WTC11 (cell line): ENCODE measurements around the gene TSPAN32. TPM values are rescaled to one million over a fixed set of nuclear protein-coding genes. Genes with fewer than 3 reads are reported as not detected.

Source experiments
- ATF1 ChIP-seq: sonication (generic); formaldehyde crosslinking; IDR thresholded peaks from 2 replicates; pipeline ENCODE4 v1.8.1; 2023; ENCODE audit warnings: mild to moderate bottlenecking, moderate library complexity, missing genetic modification reagents
- ATF2 ChIP-seq: sonication (generic); formaldehyde crosslinking; IDR thresholded peaks from 2 replicates; pipeline ENCODE4 v1.8.1; 2022; ENCODE audit warnings: low read depth, missing genetic modification reagents, borderline replicate concordance
- CREB1 ChIP-seq: sonication (generic); formaldehyde crosslinking; IDR thresholded peaks from 2 replicates; pipeline ENCODE4 v1.8.0; 2023; ENCODE audit warnings: mild to moderate bottlenecking, missing genetic modification reagents
- ELF4 ChIP-seq: sonication (generic); formaldehyde crosslinking; IDR thresholded peaks from 2 replicates; pipeline ENCODE4 v1.8.1; 2022; ENCODE audit warnings: low read depth, mild to moderate bottlenecking, moderate library complexity, missing genetic modification reagents
- ETV6 ChIP-seq: sonication (generic); formaldehyde crosslinking; IDR thresholded peaks from 2 replicates; pipeline ENCODE4 v1.8.1; 2022; ENCODE audit warnings: mild to moderate bottlenecking, missing genetic modification reagents
- FOXK1 ChIP-seq: sonication (generic); formaldehyde crosslinking; IDR thresholded peaks from 2 replicates; pipeline ENCODE4 v1.8.0; 2022; ENCODE audit warnings: mild to moderate bottlenecking, moderate library complexity, missing genetic modification reagents
- FOXP1 ChIP-seq: sonication (generic); formaldehyde crosslinking; IDR thresholded peaks from 2 replicates; pipeline ENCODE4 v1.8.0; 2022; ENCODE audit warnings: missing genetic modification reagents, mild to moderate bottlenecking, moderate library complexity, borderline replicate concordance
- GABPB1 ChIP-seq: sonication (generic); formaldehyde crosslinking; IDR thresholded peaks from 2 replicates; pipeline ENCODE4 v1.8.1; 2023; ENCODE audit warnings: mild to moderate bottlenecking, missing genetic modification reagents
- GRHL2 ChIP-seq: fragments of 250-450 bp; sonication (Bioruptor Pico); IDR thresholded peaks from 2 replicates; pipeline ENCODE4 v1.8.0; 2022; ENCODE audit warnings: mild to moderate bottlenecking, moderate library complexity; ENCODE audit not compliant: insufficient replicate concordance, severe bottlenecking
- IRF2 ChIP-seq: sonication (generic); formaldehyde crosslinking; IDR thresholded peaks from 2 replicates; pipeline ENCODE4 v1.8.0; 2022; ENCODE audit warnings: low read depth, missing genetic modification reagents, borderline replicate concordance
- KAT7 ChIP-seq: sonication (generic); formaldehyde crosslinking; IDR thresholded peaks from 2 replicates; pipeline ENCODE4 v1.8.1; 2023; ENCODE audit warnings: missing genetic modification reagents, mild to moderate bottlenecking, borderline replicate concordance
- MAX ChIP-seq: sonication (generic); formaldehyde crosslinking; IDR thresholded peaks from 2 replicates; pipeline ENCODE4 v1.8.0; 2022; ENCODE audit warnings: mild to moderate bottlenecking, missing genetic modification reagents
- MLX ChIP-seq: sonication (generic); formaldehyde crosslinking; IDR thresholded peaks from 2 replicates; pipeline ENCODE4 v1.8.1; 2023; ENCODE audit warnings: mild to moderate bottlenecking, missing genetic modification reagents, moderate library complexity
- NR1H2 ChIP-seq: sonication (generic); formaldehyde crosslinking; IDR thresholded peaks from 2 replicates; pipeline ENCODE4 v1.9.0; 2021; ENCODE audit warnings: mild to moderate bottlenecking, moderate library complexity, missing genetic modification reagents
- NR2C2 ChIP-seq: sonication (generic); formaldehyde crosslinking; IDR thresholded peaks from 2 replicates; pipeline ENCODE4 v1.8.0; 2022; ENCODE audit warnings: mild to moderate bottlenecking, missing genetic modification reagents
- PREB ChIP-seq: sonication (generic); formaldehyde crosslinking; IDR thresholded peaks from 2 replicates; pipeline ENCODE4 v1.8.1; 2022; ENCODE audit warnings: mild to moderate bottlenecking, missing genetic modification reagents, moderate library complexity, borderline replicate concordance
- SOX15 ChIP-seq: fragments of 250-450 bp; sonication (Bioruptor Pico); IDR thresholded peaks from 2 replicates; pipeline ENCODE4 v1.9.0; 2021; ENCODE audit warnings: mild to moderate bottlenecking
- TEAD4 ChIP-seq: sonication (generic); formaldehyde crosslinking; IDR thresholded peaks from 2 replicates; pipeline ENCODE4 v1.8.0; 2022; ENCODE audit warnings: mild to moderate bottlenecking, missing genetic modification reagents
- TP53 ChIP-seq: sonication (generic); formaldehyde crosslinking; IDR thresholded peaks from 2 replicates; pipeline ENCODE4 v1.8.1; 2023; ENCODE audit warnings: mild to moderate bottlenecking, missing genetic modification reagents
- ZBTB43 ChIP-seq: sonication (generic); formaldehyde crosslinking; IDR thresholded peaks from 2 replicates; pipeline ENCODE4 v1.8.1; 2023; ENCODE audit warnings: mild to moderate bottlenecking, missing genetic modification reagents
- ZNF138 ChIP-seq: sonication (generic); formaldehyde crosslinking; conservative IDR thresholded peaks from 2 replicates; pipeline ENCODE4 v1.8.1; 2022; ENCODE audit warnings: mild to moderate bottlenecking, moderate library complexity, missing genetic modification reagents
- ZNF232 ChIP-seq: sonication (generic); formaldehyde crosslinking; IDR thresholded peaks from 2 replicates; pipeline ENCODE4 v1.8.0; 2022; ENCODE audit warnings: mild to moderate bottlenecking, missing genetic modification reagents
- ZNF396 ChIP-seq: fragments of 250-450 bp; sonication (Bioruptor Pico); IDR thresholded peaks from 2 replicates; pipeline ENCODE4 v1.8.0; 2021; ENCODE audit warnings: mild to moderate bottlenecking, moderate library complexity, borderline replicate concordance
- ZNF512 ChIP-seq: sonication (generic); formaldehyde crosslinking; IDR thresholded peaks from 2 replicates; pipeline ENCODE4 v1.8.1; 2022; ENCODE audit warnings: missing genetic modification reagents, borderline replicate concordance
- total RNA-seq: library from RNA; stranded (reverse); gene quantifications from 3 replicates; pipeline ENCODE4 v1.2.3, GENCODE V29; 2021

The TSPAN32 gene
- total RNA-seq, 1 experiment from 2014 or later: not detected

- TF ChIP-seq SOX15 (CRISPR knock-in tag) (no peak), PREB (CRISPR knock-in tag) (peak; percentile 97; the same call in 1 of the 2 replicates), MAX (CRISPR knock-in tag) (peak; percentile 98), ZNF512 (CRISPR knock-in tag) (no peak), ZNF396 (CRISPR knock-in tag) (no peak), TEAD4 (CRISPR knock-in tag) (peak; percentile 98), ELF4 (CRISPR knock-in tag) (peak; percentile 94), ZBTB43 (CRISPR knock-in tag) (peak; percentile 98), NR1H2 (CRISPR knock-in tag) (peak; percentile 88), TP53 (peak; percentile 100), ETV6 (CRISPR knock-in tag) (peak; percentile 100), ZNF138 (CRISPR knock-in tag) (peak; percentile 96), MLX (peak; percentile 89; the same call in 1 of the 2 replicates), IRF2 (CRISPR knock-in tag) (peak; percentile 96), FOXP1 (peak; percentile 100), KAT7 (CRISPR knock-in tag) (peak; percentile 99), GRHL2 (no peak), GABPB1 (CRISPR knock-in tag) (no peak), ZNF232 (CRISPR knock-in tag) (peak; percentile 99), FOXK1 (CRISPR knock-in tag) (peak; percentile 99), ATF2 (CRISPR knock-in tag) (peak; percentile 86), NR2C2 (peak; percentile 92), ATF1 (CRISPR knock-in tag) (peak; percentile 96; the same call in 1 of the 2 replicates), CREB1 (CRISPR knock-in tag) (peak; percentile 98)
Measured at GRCh38 chr11:2269601-2270321, 32.1 kb upstream of the TSPAN32 start (continued).
